ENCODE measurements around the gene SETDB2.

The SETDB2 gene

GRCh38 chr13:49429121-49429520 is 15.0 kb upstream of the SETDB2 start:
- DNase-seq = no peak

- DNase-seq = no peak
These were observed 8.1 kb upstream of the SETDB2 start for GRCh38 chr13:49435992-49436391.

- peak in 2 of 6 experiments; percentile 10 to 21 for DNase-seq
These were observed 7.2 kb upstream of the SETDB2 start for GRCh38 chr13:49436890-49437289.

GRCh38 chr13:49437705-49438104 is 6.4 kb upstream of the SETDB2 start:
- no peak for DNase-seq

- DNase-seq = no peak
These were observed 4.5 kb upstream of the SETDB2 start for GRCh38 chr13:49439609-49440008.

- DNase-seq = no peak
These were observed 2.8 kb upstream of the SETDB2 start for GRCh38 chr13:49441312-49441711.

GRCh38 chr13:49441846-49442245 is 2.2 kb upstream of the SETDB2 start:
- DNase-seq = no peak

- no peak for DNase-seq
These were observed 744 bp upstream of the SETDB2 start for GRCh38 chr13:49443357-49443703.

GRCh38 chr13:49444524-49445395 is 686 bp downstream of the SETDB2 start:
- peak in 5 of 6 experiments; percentile 14 to 79 (median 41) for DNase-seq

GRCh38 chr13:49446473-49446872 is 2.4 kb downstream of the SETDB2 start:
- DNase-seq = no peak

GRCh38 chr13:49448753-49449152 is 4.7 kb downstream of the SETDB2 start:
- no peak for DNase-seq

GRCh38 chr13:49450105-49450819 is 6.2 kb downstream of the SETDB2 start:
- no peak for DNase-seq

GRCh38 chr13:49452725-49453457 is 8.8 kb downstream of the SETDB2 start:
- no peak for DNase-seq

- DNase-seq = no peak
These were observed 9.4 kb downstream of the SETDB2 start for GRCh38 chr13:49453465-49453864.

GRCh38 chr13:49454388-49455006 is 10.4 kb downstream of the SETDB2 start:
- no peak for DNase-seq

- no peak for DNase-seq
These were observed 10.9 kb downstream of the SETDB2 start for GRCh38 chr13:49455007-49455398.

GRCh38 chr13:49456156-49456555 is 12.1 kb downstream of the SETDB2 start:
- DNase-seq = no peak

GRCh38 chr13:49457221-49457620 is 13.1 kb downstream of the SETDB2 start:
- no peak for DNase-seq

- no peak for DNase-seq
These were observed 15.5 kb downstream of the SETDB2 start for GRCh38 chr13:49459580-49459979.

GRCh38 chr13:49464085-49464484 is 20.0 kb downstream of the SETDB2 start:
- no peak for DNase-seq

GRCh38 chr13:49464621-49465325 is 20.7 kb downstream of the SETDB2 start:
- no peak for DNase-seq

GRCh38 chr13:49466292-49466838 is 22.3 kb downstream of the SETDB2 start:
- DNase-seq = no peak
